HG02759 (cell line): ENCODE data around the gene ARID3A.

Experiments used
- ATAC-seq: cut with Tn5 transposase; IDR thresholded peaks from one replicate; pipeline ENCODE4 v1.9.1; 2021; ENCODE audit warnings: mild to moderate bottlenecking, moderate library complexity; ENCODE audit not compliant: unreplicated experiment

The ARID3A gene

DNA sequence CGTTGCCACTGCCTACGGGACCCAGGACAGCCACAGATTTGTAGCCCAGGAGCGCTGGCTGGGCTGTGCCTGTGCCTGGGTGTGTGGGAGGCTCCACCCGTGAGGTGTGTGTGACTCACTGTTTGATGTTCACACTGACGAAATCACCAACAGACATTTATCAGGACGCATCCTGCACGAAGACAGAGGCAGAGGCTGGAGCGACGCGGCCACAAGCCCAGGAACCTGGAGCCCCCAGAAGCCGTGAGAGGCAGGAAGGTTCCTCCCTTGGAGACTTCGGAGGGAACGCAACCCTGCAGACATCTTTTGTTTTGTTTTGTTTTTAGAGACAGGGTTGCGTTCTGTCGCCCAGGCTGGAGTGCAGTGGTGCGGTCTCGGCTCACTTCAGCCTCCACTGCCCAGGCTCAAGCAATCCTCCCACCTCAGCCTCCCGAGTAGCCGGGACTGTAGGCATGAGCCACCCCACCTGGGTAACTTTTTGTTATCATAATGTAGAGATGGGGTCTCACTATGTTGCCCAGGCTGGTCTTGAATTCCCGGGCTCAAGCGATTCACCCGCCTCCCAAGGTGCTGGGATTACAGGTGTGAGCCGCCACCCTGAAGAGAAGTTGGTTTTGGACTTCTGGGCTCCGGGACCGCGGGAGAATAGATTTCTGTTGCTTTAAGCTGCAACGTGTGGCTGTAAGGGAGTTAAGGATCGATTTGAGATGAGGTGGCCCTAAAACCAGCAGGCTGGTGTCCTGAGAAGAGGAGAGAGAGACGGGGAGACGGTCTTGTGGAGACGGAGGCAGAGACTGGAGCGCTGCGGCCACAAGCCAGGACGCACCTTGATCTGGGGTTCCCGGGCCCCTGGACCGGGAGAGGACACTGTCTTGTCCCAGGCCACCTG lies 33.4 kb downstream of the ARID3A start:
- ATAC-seq = no peak

- ATAC-seq = no peak
These were observed 34.2 kb downstream of the ARID3A start for GRCh38 chr19:960020-960419.

GRCh38 chr19:960601-960938 lies 34.7 kb downstream of the ARID3A start:
- no peak for ATAC-seq

- ATAC-seq = no peak
These were observed 36.2 kb downstream of the ARID3A start for GRCh38 chr19:961866-962620.

DNA sequence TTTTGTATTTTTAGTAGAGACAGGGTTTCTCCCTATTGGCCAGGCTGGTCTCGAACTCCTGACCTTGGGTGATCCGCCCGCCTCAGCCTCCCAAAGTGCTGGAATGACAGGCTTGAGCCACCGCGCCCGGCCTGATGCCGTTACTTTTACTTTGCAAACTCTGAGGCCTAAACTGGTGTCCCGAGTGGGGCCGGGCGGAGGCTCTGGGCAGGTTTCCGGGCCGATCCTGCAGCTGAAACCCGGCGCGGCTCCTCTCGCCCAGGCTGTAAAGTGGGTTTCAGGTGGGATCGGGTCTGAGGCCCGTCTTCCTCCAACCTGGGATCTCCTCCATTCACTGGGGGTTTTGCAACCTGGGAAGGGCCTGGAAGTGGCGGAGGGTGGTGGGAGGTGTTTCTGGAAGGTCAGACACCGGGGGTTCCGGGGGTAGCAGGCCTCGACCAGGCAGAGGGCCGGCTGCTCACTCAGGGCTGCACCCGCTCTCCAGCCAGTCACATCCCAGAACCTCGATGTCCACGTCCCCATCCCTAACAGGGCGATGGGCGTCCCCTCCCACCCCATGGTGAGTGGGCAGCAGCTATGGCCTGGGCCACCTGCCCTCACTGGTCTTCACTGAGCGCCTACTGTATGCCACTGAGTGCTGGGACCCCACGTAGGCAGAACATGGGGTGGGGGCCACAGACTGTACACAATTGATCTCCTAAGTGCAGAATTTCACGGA lies 37.0 kb downstream of the ARID3A start:
- ATAC-seq = no peak

- ATAC-seq = no peak
These were observed 37.7 kb downstream of the ARID3A start for GRCh38 chr19:963486-963951.

DNA sequence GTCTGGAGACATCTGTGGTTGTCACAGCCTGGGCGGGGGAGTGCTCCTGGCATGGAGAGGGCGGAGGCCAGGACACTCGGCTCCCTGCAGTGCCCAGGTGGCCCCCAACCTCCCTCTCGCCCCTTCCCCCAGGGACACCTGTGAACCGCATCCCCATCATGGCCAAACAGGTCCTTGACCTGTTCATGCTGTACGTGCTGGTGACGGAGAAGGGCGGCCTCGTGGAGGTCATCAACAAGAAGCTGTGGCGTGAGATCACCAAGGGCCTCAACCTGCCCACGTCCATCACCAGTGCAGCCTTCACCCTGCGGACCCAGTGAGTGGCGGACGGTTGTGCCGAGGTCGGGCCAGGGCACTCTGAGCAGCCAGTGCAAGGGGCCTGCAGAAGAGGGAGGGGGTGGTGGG lies 38.3 kb downstream of the ARID3A start:
- ATAC-seq = no peak

DNA sequence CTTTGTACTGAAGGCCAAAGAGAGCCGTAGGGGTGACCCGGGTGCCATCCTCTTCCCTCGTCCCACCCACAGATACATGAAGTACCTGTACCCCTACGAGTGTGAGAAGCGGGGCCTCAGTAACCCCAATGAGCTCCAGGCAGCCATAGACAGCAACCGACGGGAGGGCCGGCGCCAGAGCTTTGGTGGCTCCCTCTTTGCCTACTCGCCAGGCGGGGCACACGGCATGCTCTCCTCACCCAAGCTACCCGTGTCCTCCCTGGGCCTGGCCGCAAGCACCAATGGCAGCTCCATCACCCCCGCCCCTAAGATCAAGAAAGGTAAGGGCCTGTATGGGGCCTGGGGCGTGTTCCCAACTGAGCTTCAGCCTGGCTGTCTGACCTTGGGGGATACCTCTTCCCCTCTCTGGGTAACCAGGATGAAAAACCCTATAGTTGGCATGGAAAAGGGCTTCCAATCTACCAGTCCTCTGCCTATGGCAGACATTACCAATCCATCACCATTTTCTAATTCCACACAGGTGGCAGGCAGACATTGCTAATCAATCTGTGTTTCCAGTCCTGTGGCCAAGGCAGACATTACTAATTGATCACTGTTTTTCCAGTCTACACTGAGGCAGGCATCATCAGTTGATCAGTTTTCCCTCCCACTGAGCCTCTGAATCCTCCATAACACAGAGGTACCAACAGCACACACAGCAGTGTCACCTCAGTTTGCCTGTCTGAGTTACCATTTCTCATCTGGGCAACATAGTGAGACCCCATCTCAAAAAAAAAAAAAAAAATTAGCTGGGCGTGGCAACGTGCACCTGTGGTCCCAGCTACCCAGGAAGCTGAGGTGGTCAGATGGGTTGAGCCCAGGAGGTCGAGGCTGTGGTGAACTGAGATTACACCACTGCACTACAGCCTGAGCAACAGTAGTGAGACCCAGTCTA lies 39.2 kb downstream of the ARID3A start:
- ATAC-seq = no peak

GRCh38 chr19:966485-967088 lies 40.8 kb downstream of the ARID3A start:
- ATAC-seq = no peak

- no peak for ATAC-seq
These were observed 44.9 kb downstream of the ARID3A start for GRCh38 chr19:970695-971094.

- ATAC-seq = no peak
These were observed 46.0 kb downstream of the ARID3A start for GRCh38 chr19:971795-972194.

- no peak for ATAC-seq
These were observed 46.4 kb downstream of the ARID3A start for GRCh38 chr19:972281-972680.

GRCh38 chr19:973726-974563 lies 48.1 kb downstream of the ARID3A start:
- no peak for ATAC-seq

DNA sequence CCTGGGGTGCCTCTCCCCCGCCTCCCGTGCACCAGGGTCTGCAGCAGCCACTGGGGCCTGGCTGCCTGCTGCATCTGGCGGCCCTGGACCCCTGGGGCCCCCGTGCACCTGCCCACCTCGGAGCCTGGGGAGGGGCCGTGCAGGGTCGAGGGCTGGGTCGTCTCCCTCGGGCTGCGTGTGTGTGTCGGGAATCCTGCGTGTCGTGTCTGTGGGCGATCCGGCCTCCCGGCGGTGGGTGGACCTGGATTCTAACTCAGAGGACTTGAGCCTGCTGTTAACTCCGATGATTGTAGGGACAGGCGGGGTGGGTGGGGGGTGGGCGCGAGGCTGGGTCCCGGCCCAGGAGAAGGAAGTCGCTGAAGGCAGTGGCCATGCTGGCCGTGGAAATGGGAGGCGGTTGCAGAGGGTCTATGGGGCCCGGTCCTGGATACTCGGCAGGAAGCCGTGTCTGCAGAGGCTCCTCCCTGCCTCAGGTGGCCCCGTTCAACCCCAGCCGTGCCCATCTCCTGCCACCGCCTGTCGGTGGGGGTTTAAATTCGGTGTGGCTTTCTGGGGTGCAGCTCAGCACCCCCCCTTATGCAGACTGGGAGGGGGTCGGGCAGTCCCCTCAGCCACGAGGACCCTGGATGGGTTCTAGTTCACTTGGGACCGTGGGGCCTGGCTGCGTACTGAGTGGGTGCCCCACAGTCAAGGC lies 48.9 kb downstream of the ARID3A start:
- no peak for ATAC-seq

DNA sequence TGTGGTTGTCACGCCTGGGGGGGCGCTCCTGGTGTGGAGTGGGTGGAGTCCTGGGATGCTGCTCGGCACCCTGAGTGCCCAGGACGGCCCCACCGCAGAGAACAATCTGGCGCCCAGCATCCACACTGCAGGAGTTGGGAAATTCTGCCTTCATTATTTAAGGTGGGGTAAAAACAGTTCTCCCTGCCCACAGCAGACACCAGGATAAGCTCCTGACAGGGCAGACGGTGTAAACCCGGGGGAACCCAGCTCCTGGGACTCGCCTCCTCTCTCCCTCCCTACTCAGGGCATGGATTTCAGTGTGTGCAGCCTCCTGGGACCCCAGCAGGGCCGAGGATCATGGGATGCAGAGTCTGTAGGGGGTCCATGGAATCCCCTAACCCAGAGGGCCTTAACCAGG lies 50.6 kb downstream of the ARID3A start:
- ATAC-seq = no peak

GRCh38 chr19:977058-977464 lies 51.2 kb downstream of the ARID3A start:
- no peak for ATAC-seq

DNA sequence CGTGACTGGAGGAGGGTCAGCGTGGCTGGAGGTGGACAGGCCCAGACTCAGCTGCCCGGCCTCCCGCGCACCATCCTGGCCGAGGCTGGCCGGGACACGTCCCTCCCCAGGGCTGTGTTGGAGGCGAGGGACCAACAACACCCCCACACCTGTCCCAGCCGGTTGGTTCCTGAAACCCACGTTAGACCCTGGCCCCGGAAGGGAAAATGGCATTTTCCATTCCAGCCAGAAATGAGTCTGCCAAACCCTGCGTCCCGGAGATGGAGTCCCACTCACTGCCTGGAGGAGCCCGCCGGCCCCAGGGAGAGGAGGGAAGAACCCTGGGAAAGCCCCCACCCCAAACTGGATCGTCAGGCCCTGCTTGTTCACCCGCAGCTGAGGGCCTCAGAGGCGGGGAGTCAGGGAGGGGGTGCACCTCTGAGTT lies 53.5 kb downstream of the ARID3A start:
- no peak for ATAC-seq
